Pons (tissue), 1 donor: ENCODE results near the gene CD58.
"Not testable (repeated sequence)": the region's sequence is repeated elsewhere in the genome, so short reads cannot be mapped to it uniquely, and the experiment has no call there.

Experiments
- DNase-seq: peaks from one replicate; pipeline ENCODE4 v3.0.0-alpha.2; 2016; ENCODE audit warnings: low spot score

The CD58 gene

DNA sequence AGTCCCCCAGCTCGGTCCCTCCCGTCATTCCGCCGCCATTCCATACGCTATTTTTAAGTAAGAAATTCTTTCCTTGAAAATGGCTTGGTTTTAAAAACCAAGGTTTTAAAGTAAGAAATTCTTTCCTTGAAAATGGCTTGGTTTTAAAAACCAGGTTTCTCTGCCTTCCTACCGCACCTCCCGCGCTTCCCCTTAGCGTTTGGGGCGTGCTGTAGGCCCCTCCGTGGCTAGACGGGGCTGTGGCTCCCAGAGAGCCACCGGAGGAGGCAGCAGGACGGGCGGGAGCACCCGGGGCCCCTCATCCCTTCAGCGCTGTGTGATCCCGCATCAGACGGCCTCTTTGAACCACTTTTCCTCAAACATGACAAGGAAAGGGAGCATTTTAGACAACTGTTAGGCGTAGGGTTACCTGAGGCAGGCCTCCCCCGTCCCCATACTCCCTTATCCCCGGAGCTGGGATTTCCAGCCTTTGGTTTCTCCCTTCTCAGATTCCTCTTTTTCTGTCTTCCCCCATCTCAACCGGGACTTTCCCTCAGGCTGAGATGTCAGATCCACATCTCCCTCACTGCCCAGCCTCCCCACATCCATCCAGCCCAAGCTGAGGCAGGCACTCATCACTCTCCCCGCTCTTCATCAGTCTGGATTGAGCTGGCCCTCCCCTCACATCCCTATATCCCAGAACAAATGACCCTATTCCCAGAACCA is 541 bp upstream of the CD58 start:
- no peak for DNase-seq

DNA sequence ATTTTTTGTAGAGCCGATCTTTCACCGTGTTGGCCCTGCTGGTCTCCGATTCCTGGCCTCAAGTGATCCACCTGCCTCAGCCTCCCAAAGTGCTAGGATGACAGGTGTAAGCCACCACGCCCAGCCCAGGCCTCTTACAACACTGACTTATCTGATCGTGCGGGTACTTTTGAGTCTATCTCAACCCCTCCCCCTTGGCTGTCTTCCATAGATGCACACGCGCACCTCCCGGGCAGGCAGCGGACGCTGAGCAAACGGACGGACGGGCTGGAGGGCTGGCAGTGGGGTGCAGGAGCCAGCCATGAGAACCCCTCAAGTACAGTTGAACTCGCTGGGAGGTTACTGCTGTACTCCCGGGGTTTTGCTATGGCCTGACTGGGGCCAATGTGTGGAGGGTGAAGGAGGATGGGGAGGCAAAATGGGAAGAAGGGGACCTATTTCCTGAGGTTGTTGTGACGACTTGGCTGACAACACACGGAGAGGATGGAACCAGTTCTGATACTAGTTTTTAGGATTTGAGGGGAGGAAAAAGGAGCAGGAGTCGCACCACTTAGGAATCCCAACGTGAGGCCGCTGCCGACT is 959 bp downstream of the CD58 start:
- DNase-seq = no peak

DNA sequence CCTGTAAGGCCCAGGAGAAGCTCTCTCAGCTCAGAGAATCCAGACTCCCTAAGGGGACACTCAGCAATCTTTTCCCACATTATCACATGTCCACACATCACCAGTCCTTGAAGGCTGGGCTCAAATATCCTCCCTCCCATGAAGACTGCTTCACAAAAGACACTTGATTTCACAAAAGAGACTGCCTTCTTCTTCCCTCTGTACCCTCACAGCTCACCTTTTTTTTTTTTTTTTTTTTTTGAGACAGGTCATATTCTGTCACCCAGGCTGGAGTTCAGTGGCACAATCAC is 1.5 kb downstream of the CD58 start:
- DNase-seq = no peak

DNA sequence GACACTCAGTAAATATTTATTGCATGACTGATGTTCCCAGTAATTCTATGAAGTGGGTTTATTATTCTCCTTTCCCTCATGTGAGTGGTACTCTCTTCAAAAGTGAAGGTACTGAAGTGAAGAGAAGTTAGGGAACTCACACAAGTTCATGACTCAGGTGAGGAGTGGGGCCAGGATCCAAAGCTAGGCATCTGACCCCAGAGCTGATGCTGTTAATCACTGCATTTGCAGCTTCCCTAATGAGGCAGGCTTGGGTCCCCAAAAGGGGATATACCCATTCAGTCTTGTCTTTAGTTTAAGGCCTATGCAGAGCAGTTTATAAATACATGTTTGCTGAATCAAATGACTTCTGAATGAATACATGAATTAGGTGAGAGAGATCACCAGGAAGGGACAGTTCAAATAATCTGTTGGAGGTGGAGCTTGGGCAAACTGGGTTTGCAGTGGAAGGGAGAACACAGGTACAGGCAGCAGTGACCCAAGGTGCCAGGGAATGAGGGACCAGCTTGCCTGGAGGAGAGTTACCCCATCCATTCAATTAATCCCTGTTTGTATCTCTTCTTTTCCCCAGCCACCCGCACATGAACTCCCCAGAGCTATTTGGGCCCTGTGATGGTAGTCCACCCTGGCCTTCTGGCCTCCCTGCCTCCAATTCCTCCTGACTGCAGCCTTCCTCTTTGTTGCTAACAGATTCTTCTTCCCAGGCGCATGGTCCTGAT is 2.0 kb downstream of the CD58 start:
- DNase-seq = no peak

DNA sequence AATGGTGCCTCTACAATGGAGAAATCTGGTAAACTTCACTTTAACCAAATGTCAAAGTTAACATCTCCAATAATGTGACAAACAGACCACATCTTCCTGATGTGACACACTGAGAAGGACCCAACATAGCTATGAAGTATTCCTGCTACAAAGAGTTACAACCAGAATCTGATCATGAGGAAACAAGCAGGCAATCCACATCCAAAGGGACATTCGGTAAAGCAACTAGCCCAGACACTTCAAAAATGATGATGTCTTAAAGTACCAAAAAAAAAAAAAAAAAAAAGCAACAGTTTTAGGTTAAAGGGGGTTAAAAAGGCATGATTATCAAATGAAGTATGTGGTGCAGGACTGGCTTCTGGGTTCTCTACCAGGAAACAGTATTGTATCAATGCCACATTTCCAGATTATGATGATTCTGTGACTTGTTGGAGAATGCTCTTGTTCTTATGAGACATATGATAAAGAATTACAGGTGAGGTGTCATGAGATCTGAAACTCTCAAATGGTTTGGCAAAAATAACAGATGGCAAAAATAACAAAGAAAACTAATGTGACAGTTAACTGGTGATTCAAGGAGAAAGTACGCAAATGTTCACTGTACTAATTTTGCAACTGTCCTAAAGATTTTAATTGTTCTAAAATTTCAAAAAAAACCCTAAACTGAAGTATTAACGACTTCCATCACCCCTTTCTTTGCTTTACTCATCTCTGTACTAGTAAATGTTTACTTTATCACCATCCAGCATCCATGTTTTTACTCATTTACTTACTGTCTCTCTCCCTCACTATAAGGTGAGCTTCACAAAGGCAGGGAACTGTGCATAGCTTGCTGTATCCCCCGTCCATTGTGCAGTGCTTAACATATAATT is 2.8 kb downstream of the CD58 start:
- no peak for DNase-seq

DNA sequence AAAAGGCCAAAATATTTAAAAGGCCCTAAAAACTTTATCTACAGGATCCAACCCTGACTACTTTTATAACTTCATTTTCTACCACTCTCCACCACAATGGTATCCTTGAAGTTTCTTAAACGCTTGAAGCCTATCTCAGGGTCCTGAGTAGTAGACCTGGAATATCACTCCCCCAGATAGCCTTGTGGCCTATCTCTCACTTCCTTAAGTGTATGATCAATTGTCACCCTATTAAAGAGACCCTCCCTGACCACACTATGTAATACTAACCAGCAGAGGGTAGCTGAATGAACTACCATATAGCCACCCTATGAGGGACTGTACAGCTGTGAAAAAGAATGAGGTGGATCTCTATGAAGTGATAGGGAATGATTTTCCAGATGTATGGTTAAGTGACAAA is 5.6 kb downstream of the CD58 start:
- DNase-seq = no peak

DNA sequence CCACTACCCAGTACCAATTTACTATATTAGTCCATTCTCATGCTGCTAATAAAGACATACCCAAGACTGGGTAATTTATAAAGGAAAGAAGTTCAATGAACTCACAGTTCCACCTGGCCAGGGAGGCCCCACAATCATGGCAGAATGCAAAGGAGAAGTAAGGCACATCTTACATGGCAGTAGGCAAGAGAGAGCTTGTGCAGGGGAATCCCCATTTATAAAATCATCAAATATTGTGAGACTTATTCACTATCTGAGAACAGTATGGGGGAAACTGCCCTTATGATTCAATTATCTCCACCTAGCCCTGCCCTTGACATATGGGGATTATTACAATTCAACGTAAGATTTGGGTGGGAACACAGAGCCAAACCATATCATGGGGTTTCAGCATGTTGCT is 6.4 kb downstream of the CD58 start:
- DNase-seq = no peak

DNA sequence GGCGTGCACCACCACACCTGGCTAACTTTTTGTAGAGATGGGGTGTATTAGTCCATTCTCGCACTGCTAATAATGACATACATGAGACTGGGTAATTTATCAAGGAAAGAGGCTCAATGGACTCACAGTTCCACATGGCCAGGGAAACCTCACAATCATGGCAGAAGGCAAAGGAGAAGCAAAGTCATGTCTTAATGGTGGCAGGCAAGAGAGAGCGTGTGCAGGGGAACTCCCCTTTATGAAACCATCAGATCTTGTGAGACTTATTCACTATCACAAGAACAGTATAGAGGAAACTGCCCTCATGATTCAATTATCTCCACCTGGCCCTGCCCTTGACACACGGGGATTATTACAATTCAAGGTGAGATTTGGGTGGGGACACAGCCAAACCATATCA is 8.4 kb downstream of the CD58 start:
- DNase-seq = not testable (repeated sequence)

DNA sequence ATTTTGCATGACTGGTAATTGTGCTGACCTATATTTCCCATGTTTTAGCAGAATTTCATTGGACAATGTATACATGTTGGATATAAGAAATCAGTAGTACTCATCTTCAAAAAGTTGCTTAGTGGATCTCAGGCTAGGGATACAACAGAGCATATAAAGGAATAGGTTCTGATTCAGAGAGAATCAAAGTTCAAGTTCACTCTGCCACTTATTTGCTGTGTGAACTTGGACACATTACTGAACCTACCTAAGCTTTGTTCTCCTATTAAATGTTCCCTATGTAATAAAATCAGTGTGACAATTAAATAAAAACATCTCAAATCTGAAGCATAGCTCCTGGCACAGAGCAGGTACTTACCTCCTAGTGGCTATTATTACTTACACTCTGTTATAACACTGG is 9.3 kb downstream of the CD58 start:
- DNase-seq = no peak

DNA sequence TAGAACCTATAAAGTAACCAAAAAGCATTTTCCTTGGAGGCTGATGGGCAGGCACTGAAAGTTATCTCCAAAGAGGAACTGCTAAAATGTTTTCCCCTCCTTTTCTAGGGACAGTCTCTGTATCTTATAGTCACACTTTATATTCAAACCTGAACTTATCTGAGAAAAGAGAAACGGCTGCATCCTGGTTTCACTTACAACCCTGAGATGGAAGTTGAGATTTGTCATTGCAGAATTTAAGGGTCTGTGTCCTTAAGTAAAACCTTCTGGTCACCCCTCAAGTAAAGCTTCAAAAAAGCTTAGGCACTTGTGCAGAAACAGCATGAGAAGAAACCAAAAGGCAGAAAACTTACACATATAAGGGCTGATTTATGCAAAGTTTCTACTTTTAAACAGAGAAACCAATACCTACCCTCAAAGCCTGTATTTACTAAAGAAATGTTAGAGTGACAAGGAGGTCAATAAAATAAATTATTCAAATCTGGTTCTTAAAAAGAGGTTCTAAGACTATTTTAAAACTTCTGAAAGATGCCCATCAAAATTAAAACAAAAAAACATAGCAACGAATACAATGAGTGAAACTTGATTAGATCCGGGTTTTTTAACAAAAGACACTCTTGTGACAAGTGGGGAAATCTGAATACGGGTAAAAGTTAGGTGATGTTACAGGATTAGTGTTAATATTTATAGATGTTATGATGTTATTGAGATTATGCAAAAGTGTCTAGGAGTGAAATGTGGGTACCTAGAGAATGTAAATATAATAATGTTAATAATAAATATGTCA is 9.9 kb downstream of the CD58 start:
- no peak for DNase-seq

DNA sequence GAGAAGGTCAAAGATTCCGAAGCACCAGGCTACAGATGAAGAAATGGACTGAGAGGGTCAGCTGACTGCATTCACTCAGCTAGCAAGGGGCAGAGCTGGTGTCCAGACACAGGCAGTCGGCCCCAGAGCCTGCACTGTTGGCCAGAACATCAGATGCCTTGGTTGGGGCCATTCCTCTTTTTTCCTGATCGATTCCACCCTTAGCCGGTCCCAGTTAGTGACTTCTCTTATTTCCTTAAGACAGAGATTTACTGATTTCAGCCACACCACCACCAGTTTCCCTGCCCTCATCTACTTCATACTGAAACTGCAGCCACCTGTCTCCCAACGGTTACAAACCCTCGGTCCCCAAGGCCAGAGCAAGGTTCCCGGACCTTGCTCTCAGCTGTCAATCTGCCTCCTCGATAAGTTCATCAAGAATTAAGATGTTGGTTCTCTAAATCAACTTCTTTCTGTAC is 11.5 kb downstream of the CD58 start:
- no peak for DNase-seq

DNA sequence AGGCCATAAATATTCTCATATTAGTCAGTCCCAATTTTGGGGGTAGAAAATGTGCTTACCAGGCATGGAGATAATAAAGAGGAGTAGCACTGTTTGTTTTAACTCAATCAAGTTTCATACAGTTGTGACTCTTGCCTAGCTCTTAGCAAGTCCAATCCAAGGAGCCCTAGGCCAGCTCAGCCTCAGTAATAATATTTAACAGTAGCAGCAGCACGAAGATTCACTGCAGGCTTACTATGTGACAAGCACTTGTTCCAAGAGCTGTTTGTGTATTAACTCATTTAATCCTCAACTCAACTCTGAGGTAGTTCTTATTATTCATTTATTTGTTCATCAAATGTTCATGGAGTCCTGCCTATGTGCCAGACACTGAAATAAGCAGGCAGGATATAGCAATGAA is 12.3 kb downstream of the CD58 start:
- DNase-seq = no peak

DNA sequence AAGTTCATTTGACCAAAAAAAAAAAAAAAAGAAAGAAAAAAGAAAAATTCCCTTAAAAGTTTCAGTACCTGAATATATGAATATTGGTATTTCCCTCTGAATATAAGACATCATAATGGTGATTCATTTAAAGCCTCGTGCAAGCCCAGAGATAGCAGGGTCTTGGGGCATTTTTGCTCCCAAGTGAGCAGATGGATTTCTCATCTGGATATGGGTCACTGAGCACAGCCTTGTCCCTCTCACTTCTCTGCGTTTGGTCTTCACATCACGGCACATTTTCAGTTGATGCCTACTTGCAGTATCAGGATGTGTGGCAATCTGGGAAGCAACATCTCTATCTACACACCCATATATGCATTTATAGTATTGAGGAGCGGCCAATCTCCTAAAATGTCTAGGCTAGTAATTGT is 12.7 kb downstream of the CD58 start:
- no peak for DNase-seq

DNA sequence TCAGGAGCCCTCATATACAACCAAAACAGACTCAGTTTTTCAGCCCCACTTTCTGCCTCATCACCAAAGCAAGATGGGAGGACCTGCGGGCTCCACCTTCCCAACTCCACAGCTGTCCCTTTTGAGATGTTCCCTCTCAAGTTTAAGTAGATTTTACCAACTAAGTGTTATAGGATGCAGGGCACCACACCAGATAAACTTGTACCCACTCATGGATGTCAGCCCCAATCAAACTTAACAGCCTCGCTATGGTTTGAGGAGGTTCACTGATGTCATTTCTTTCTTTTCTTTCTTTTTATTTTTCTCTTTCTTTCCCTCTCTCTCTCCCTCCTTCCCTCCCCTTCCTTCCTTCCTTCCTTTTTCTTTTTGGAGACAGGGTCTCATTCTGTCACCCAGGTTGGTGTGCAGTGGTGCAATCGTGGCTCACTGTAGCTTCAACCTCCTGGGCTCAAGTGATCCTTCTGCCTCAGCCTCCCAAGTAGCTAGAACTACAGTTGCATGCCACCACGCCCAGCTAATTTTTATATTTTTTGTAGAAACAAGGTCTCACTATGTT is 13.4 kb downstream of the CD58 start:
- no peak for DNase-seq

DNA sequence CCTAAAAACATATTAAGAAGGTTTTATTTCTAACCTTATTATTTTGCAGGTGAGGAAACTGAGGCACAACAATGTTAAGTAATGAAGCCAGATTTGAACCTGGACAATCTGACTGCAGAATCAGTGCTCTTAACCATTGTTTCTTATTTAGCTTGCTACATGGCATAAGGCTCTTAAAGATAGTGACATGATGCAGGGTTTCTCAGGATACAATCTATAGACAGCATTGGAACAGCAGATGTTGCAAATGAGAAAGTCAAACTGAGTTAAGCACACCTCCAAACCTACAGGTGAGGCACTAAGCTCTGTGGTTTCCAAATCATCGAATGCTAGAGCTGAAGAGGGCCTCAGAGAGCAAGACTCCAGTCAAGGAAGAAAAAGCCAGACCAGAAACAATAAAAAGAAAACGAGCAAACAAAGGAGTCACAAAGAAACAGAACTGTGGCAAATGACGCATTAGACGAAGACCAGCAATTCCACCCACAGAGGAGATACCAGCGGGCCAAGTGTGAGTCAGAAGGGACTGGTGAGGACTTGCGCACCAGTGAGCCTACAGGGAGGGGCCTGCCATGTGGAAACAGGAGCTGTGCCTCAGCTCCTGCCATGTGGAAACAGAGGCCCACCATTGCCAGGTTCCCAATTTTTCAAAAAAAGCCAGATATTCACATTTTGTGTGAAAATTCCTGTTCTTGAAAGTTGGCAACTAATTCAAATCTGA is 14.4 kb downstream of the CD58 start:
- no peak for DNase-seq

DNA sequence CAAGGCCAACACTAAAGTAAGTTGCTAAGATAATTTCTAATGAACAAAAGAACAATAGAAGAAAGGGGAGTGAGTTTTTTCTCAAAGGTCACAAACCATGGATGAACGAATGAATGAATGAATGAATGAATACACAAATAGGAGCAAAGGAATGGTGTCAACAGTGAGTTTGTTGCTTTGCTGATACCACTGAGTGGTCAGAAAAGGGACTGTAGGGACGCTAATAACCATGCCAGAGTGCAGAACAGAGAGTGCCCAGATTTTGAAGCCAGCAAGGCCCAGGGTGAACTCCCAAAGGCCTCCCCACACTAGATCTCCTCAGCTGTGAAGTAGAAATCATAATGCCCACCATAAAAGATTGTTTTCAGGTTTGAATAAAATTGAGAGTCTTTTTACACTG is 15.9 kb downstream of the CD58 start:
- no peak for DNase-seq

DNA sequence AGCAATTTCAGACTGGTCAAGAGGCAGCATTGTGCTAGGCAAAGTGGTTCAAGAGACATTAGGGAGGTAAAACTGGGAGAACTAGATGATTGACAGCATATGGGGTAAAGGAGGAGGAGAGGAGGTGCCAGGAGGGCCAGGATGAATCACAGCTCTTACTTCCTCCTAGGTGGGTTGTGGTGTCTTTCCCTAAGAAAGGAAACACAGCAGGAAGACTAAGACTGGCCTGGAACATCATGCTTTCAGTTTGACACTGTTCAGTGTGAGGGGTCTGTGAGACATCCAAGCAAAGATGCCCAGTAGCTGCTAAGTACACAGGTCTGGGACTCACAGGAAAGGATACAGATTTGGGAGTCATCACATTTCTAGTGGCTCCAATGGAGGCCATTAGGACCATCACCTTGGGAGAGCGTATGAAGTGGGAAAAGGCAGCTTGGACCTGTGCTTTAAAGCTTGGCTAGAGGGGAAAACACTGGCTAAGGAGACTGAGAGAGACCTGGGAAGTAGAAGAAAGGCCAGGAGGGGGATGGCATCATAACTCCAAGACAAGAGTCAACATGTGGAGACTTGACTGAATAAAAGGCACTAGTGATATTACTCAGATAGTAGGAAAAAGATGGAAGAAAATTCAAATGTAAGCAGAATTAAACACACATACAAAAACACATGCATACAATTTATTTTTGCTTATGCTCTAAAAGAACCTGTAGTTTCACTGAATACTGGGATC is 17.3 kb downstream of the CD58 start:
- DNase-seq = no peak

DNA sequence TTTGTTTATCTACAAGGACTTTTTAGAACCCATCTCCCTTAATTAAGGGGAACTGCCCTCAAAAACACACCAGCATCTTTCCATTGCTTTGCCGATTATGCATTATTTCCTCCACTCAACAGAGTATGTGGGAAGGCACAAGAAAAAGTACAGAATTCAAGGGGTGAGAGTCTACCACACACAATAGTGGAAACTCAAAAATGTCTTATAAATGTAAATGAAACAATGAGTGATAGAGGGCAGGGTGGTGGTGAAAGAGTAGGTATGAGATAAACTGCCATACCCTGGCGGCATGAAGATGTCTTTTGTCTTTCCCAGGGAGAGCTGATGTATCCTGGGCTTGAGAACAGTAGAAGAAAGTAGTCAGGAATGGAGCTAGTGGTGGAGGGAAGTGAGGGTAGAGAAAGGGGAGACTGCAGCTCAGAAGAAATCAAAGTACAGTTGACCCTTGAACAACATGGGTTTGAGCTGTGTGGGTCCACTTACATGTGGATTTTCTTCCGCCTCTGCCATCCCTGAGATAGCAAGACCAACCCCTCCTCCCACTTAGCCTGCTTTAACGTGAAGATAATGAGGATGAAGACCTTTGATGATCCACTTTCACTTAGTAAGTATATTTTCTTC is 24.4 kb downstream of the CD58 start:
- no peak for DNase-seq

DNA sequence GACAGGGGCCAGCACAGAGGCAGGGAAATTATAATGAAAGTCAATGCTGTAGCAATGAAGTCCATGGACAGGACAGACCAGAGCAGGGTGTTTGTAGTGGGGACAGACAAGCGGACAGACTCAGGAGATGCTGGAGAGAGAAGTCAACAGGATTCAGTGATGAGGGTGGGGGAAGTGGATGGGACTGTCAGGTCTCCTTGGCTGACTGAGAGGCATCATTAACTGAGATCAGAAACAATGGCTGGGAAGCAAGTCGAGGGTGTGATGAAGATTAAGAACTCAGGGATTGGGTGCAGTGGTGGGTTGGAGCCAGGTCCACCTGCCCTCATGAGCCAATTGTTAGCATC is 25.5 kb downstream of the CD58 start:
- no peak for DNase-seq
